SK-N-SH treated with all-trans-retinoic acid at 6 μM for 48 hours (cell line): Measurements from ENCODE around the gene NKX2-2.

Source experiments
- ATAC-seq: fragments of 200-7000 bp; cut with Tn5 transposase; 3 replicates; pipeline ENCODE4 v1.9.1; 2020; ENCODE audit warnings: mild to moderate bottlenecking, moderate library complexity
- BACH2 ChIP-seq: fragments of 250-450 bp; sonication (Bioruptor Pico); IDR thresholded peaks from 2 replicates; pipeline ENCODE4 v1.9.0; 2021; ENCODE audit warnings: mild to moderate bottlenecking, borderline replicate concordance
- CSDC2 ChIP-seq: fragments of 250-450 bp; sonication (Bioruptor Pico); IDR thresholded peaks from 2 replicates; pipeline ENCODE4 v1.5.0; 2020; ENCODE audit warnings: mild to moderate bottlenecking, moderate library complexity
- ESRRG ChIP-seq: fragments of 250-450 bp; sonication (Bioruptor Pico); IDR thresholded peaks from 2 replicates; pipeline ENCODE4 v1.6.1; 2021; ENCODE audit warnings: mild to moderate bottlenecking
- ISL1 ChIP-seq: fragments of 250-450 bp; sonication (Bioruptor Pico); IDR thresholded peaks from 2 replicates; pipeline ENCODE4 v2.1.2; 2022; ENCODE audit warnings: mild to moderate bottlenecking, moderate library complexity
- OSR1 ChIP-seq: fragments of 250-450 bp; sonication (Bioruptor Pico); IDR thresholded peaks from 2 replicates; pipeline ENCODE4 v1.8.0; 2022; ENCODE audit warnings: moderate library complexity, mild to moderate bottlenecking, inconsistent platforms
- RARB ChIP-seq: fragments of 250-450 bp; sonication (Bioruptor Pico); IDR thresholded peaks from 2 replicates; pipeline ENCODE4 v1.8.0; 2021; ENCODE audit warnings: mild to moderate bottlenecking, moderate library complexity
- TCF4 ChIP-seq: fragments of 250-450 bp; sonication (Bioruptor Pico); IDR thresholded peaks from 2 replicates; pipeline ENCODE4 v1.8.0; 2021; ENCODE audit warnings: mild to moderate bottlenecking, moderate library complexity, borderline replicate concordance
- ZNF70 ChIP-seq: fragments of 450-650 bp; formaldehyde crosslinking; IDR thresholded peaks from 2 replicates; pipeline ENCODE4 v1.5.0; 2020; ENCODE audit warnings: mild to moderate bottlenecking, moderate library complexity
- ZNF8 ChIP-seq: fragments of 450-650 bp; formaldehyde crosslinking; IDR thresholded peaks from 2 replicates; pipeline ENCODE4 v1.5.0; 2020; ENCODE audit warnings: mild to moderate bottlenecking, moderate library complexity
- TF ChIP-seq, protein P1 (sequence below): fragments of 250-450 bp; sonication (Bioruptor Pico); IDR thresholded peaks from 2 replicates; pipeline ENCODE4 v1.5.0; 2020; ENCODE audit warnings: mild to moderate bottlenecking, moderate library complexity
- TF ChIP-seq, protein P2 (sequence below): fragments of 250-450 bp; sonication (Bioruptor Pico); IDR thresholded peaks from 2 replicates; pipeline ENCODE4 v1.8.0; 2021; ENCODE audit warnings: low read depth, mild to moderate bottlenecking, moderate library complexity, borderline replicate concordance
- TF ChIP-seq, protein P3 (sequence below): fragments of 250-450 bp; sonication (Bioruptor Pico); IDR thresholded peaks from 2 replicates; pipeline ENCODE4 v1.8.0; 2020; ENCODE audit warnings: mild to moderate bottlenecking, moderate library complexity, borderline replicate concordance
- TF ChIP-seq, protein P4 (sequence below): fragments of 250-450 bp; sonication (Bioruptor Pico); IDR thresholded peaks from 2 replicates; pipeline ENCODE4 v1.5.1; 2021; ENCODE audit warnings: mild to moderate bottlenecking, moderate library complexity
- TF ChIP-seq, protein P5 (sequence below): fragments of 250-450 bp; sonication (Bioruptor Pico); IDR thresholded peaks from 2 replicates; pipeline ENCODE4 v1.5.1; 2020; ENCODE audit warnings: low read depth, mild to moderate bottlenecking, moderate library complexity

The NKX2-2 gene

DNA sequence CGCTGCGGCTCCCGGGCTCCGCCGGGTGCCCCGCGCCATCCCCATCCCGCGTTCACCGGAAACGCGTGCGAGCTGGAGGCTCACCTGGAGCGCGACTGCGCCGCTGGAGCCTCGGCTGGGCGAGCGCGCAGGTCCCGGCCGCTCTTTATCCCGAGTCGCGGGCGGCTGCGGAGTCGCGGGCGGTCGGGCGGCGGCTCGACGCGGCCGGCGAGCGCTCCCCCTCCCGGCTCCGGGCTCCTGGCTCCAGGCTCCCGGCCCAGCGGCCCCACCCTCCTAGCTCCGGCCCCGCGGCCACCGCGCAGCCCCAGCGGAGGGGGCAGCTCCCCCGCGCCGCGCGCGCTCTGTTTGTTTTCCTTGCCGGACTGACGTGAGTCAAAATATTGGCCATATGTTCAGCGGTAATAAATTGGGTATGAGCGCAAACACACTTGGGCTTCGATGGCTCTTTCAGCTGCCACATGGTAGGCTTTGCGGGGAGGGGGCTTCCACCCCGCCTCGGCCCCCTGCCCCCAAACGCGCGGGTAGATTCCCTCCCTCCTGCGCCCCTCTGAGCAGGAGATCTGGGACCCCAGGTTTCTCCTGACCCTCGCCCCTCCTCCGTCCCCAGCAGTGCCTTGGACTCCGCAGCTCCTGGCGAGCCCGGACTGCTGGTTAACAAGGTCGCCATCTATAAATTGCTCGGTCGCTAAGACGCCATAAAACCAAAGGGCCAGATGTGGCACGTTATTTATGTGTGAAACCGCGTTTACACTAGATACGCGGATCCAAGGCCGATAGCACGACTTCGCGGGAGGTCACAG lies 8.8 kb upstream of the NKX2-2 start (continued):
- TF ChIP-seq, protein P1, sequence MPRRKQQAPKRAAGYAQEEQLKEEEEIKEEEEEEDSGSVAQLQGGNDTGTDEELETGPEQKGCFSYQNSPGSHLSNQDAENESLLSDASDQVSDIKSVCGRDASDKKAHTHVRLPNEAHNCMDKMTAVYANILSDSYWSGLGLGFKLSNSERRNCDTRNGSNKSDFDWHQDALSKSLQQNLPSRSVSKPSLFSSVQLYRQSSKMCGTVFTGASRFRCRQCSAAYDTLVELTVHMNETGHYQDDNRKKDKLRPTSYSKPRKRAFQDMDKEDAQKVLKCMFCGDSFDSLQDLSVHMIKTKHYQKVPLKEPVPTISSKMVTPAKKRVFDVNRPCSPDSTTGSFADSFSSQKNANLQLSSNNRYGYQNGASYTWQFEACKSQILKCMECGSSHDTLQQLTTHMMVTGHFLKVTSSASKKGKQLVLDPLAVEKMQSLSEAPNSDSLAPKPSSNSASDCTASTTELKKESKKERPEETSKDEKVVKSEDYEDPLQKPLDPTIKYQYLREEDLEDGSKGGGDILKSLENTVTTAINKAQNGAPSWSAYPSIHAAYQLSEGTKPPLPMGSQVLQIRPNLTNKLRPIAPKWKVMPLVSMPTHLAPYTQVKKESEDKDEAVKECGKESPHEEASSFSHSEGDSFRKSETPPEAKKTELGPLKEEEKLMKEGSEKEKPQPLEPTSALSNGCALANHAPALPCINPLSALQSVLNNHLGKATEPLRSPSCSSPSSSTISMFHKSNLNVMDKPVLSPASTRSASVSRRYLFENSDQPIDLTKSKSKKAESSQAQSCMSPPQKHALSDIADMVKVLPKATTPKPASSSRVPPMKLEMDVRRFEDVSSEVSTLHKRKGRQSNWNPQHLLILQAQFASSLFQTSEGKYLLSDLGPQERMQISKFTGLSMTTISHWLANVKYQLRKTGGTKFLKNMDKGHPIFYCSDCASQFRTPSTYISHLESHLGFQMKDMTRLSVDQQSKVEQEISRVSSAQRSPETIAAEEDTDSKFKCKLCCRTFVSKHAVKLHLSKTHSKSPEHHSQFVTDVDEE (CRISPR knock-in tag) = no peak
- TF ChIP-seq, protein P2, sequence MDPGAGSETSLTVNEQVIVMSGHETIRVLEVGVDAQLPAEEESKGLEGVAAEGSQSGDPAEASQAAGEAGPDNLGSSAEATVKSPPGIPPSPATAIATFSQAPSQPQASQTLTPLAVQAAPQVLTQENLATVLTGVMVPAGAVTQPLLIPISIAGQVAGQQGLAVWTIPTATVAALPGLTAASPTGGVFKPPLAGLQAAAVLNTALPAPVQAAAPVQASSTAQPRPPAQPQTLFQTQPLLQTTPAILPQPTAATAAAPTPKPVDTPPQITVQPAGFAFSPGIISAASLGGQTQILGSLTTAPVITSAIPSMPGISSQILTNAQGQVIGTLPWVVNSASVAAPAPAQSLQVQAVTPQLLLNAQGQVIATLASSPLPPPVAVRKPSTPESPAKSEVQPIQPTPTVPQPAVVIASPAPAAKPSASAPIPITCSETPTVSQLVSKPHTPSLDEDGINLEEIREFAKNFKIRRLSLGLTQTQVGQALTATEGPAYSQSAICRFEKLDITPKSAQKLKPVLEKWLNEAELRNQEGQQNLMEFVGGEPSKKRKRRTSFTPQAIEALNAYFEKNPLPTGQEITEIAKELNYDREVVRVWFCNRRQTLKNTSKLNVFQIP (CRISPR knock-in tag) = no peak
- TF ChIP-seq ISL1 (CRISPR knock-in tag) (no peak), BACH2 (CRISPR knock-in tag) (no peak)
- TF ChIP-seq, all 23 proteins: peak for 0

DNA sequence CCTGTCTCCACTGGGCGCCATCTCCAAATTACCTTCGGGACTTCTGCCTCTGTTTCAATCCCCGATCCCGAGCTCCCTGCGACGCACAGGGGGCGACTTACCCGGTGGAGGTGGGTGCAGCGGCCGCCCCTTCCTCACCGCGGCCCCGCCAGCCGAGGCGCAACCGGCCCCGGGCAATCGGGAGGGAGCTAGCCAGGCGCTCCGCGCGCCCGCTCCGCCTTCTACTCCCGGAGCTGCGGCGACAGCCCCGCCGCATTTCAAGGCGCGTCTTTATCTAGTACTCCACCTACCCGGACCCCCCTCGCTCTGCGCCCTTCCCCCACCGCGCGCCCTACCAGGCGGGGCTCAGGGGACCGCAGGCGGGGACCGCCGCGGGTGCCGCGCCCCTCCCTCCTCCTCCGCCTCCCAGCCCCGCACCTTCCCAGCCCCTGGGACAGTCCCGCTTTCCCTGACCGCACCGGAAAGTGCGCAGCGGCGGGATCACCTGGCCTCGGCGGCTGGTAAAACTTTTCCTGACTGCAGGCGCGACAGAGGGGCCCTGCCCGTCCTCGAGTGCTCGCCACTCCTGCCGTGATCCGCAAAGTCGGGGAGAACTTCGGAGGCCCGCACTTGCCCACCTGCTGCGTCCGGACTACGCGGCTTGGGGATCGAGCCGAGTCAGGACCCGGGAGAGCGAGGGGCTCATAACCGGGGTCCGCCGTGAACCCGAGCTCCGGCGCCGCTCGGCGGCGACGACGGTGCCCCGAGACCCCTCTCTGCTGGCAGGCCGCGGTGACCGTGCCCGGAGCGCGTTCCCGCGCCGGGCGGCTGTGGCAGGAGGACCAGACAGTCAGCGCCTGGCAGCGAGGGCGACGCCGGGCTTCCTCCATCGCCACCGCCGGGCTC lies 8.0 kb upstream of the NKX2-2 start:
- TF ChIP-seq ESRRG (CRISPR knock-in tag) (no peak), CSDC2 (CRISPR knock-in tag) (no peak), ZNF70 (CRISPR knock-in tag) (no peak), RARB (CRISPR knock-in tag) (no peak), ZNF8 (no peak), OSR1 (CRISPR knock-in tag) (no peak)
- TF ChIP-seq, protein P1 (CRISPR knock-in tag) = no peak
- TF ChIP-seq, protein P2 (CRISPR knock-in tag) = no peak
- TF ChIP-seq, protein P3, sequence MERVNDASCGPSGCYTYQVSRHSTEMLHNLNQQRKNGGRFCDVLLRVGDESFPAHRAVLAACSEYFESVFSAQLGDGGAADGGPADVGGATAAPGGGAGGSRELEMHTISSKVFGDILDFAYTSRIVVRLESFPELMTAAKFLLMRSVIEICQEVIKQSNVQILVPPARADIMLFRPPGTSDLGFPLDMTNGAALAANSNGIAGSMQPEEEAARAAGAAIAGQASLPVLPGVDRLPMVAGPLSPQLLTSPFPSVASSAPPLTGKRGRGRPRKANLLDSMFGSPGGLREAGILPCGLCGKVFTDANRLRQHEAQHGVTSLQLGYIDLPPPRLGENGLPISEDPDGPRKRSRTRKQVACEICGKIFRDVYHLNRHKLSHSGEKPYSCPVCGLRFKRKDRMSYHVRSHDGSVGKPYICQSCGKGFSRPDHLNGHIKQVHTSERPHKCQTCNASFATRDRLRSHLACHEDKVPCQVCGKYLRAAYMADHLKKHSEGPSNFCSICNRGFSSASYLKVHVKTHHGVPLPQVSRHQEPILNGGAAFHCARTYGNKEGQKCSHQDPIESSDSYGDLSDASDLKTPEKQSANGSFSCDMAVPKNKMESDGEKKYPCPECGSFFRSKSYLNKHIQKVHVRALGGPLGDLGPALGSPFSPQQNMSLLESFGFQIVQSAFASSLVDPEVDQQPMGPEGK (CRISPR knock-in tag) = no peak
- no peak for ATAC-seq

DNA sequence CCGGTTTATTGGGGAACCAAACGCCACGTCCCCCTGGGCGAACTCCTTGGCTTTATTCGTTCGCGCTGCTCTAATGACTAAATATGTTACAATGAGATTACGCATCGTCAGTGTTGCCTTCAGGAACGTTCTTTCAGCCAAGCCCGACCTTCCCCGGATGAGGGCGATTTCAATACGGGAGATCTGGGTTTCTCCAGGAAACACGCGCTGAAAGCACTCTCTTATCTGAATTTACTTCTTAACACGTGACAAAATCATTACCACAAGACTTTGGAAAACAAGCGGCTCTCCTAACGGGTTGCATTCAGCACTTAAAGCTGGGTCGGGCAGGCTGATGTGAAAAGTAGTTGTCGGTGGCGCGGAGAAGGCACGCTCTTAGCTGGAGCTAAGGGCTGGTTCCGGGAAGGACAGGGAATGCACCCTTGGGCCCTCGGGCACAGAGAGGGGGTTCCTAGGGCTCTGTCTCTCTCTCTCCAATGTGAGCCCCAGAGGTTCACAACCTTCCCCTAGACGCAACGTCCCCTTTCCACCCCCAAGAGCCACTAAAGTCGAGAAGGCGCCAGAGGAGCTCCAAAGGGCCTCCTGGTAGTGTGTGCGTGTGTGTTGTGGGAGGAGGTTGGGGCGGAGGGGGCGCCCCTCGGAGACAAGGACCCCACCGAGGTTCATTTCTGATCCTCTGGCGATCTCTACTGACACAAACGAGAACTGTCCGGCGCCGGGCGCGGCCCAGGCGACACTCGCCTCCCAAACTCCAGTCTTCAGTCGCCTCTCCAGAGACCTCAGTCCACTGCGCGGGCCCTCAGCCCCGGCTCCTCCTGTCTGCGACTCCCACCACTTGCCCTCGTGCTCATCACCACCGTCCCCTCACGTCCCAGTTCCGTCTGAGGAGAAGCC lies 7.1 kb upstream of the NKX2-2 start:
- no peak for TF ChIP-seq ZNF70 (CRISPR knock-in tag)
- TF ChIP-seq CSDC2 (CRISPR knock-in tag) = no peak
- TF ChIP-seq BACH2 (CRISPR knock-in tag) = no peak
- TF ChIP-seq TCF4 (CRISPR knock-in tag) = no peak
- TF ChIP-seq, protein P4, sequence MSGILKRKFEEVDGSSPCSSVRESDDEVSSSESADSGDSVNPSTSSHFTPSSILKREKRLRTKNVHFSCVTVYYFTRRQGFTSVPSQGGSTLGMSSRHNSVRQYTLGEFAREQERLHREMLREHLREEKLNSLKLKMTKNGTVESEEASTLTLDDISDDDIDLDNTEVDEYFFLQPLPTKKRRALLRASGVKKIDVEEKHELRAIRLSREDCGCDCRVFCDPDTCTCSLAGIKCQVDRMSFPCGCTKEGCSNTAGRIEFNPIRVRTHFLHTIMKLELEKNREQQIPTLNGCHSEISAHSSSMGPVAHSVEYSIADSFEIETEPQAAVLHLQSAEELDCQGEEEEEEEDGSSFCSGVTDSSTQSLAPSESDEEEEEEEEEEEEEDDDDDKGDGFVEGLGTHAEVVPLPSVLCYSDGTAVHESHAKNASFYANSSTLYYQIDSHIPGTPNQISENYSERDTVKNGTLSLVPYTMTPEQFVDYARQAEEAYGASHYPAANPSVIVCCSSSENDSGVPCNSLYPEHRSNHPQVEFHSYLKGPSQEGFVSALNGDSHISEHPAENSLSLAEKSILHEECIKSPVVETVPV (CRISPR knock-in tag) = no peak
- TF ChIP-seq, protein P5, sequence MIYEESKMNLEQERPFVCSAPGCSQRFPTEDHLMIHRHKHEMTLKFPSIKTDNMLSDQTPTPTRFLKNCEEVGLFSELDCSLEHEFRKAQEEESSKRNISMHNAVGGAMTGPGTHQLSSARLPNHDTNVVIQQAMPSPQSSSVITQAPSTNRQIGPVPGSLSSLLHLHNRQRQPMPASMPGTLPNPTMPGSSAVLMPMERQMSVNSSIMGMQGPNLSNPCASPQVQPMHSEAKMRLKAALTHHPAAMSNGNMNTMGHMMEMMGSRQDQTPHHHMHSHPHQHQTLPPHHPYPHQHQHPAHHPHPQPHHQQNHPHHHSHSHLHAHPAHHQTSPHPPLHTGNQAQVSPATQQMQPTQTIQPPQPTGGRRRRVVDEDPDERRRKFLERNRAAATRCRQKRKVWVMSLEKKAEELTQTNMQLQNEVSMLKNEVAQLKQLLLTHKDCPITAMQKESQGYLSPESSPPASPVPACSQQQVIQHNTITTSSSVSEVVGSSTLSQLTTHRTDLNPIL (CRISPR knock-in tag) = no peak
- ATAC-seq = no peak
